OCI-LY1 (cell line): ENCODE data around the gene PALMD.

Experiments used
- H2AFZ ChIP-seq: fragments of 200-600 bp; sonication (generic), shearing (Covaris generic); 2 replicates; pipeline ENCODE4 v1.6.0; 2014; ENCODE audit warnings: antibody characterized with exemption, mild to moderate bottlenecking, low read length
- H3F3A ChIP-seq: fragments of 200-600 bp; sonication (generic), shearing (Covaris generic); 2 replicates; pipeline ENCODE4 v1.6.0; 2014; ENCODE audit warnings: mild to moderate bottlenecking, antibody characterized with exemption, low read length, moderate library complexity; ENCODE audit not compliant: insufficient read depth
- H3K27ac ChIP-seq: fragments of 200-600 bp; sonication (generic); 2 replicates; pipeline ENCODE4 v1.5.1; 2014; ENCODE audit warnings: low read length, mixed run types, mild to moderate bottlenecking, low read depth; ENCODE audit not compliant: poor library complexity, severe bottlenecking
- H3K27me3 ChIP-seq: fragments of 200-600 bp; sonication (generic); 2 replicates; pipeline ENCODE4 v1.6.0; 2014; ENCODE audit warnings: antibody characterized with exemption, mild to moderate bottlenecking, low read length, moderate library complexity; ENCODE audit not compliant: insufficient read depth
- H3K36me3 ChIP-seq: fragments of 200-600 bp; sonication (generic); 2 replicates; pipeline ENCODE4 v1.6.1; 2014; ENCODE audit warnings: mild to moderate bottlenecking, antibody characterized with exemption, low read length, moderate library complexity, mixed read lengths; ENCODE audit not compliant: insufficient read depth
- H3K4me1 ChIP-seq: fragments of 200-600 bp; sonication (generic); 2 replicates; pipeline ENCODE4 v1.5.1; 2014; ENCODE audit warnings: mild to moderate bottlenecking, low read length, moderate library complexity; ENCODE audit not compliant: insufficient read depth, severe bottlenecking
- H3K4me2 ChIP-seq: fragments of 200-600 bp; sonication (generic), shearing (Covaris generic); 2 replicates; pipeline ENCODE4 v1.6.1; 2014; ENCODE audit warnings: low read length
- H3K4me3 ChIP-seq: fragments of 200-600 bp; sonication (generic); 2 replicates; pipeline ENCODE4 v1.5.1; 2014; ENCODE audit warnings: low read length, low read depth, mild to moderate bottlenecking, mixed read lengths; ENCODE audit not compliant: poor library complexity, severe bottlenecking
- H3K79me2 ChIP-seq: fragments of 200-600 bp; shearing (Covaris generic); 2 replicates; pipeline ENCODE4 v1.6.1; 2016; ENCODE audit warnings: mixed run types, low read length, mixed read lengths; ENCODE audit not compliant: insufficient read depth
- H3K9ac ChIP-seq: fragments of 200-600 bp; sonication (generic), shearing (Covaris generic); 2 replicates; pipeline ENCODE4 v1.6.1; 2014; ENCODE audit warnings: mild to moderate bottlenecking, low read length, mixed read lengths
- H3K9me2 ChIP-seq: fragments of 200-600 bp; sonication (generic), shearing (Covaris generic); 2 replicates; pipeline ENCODE4 v1.6.1; 2014; ENCODE audit warnings: low read depth, mild to moderate bottlenecking, low read length, mixed read lengths
- H3K9me3 ChIP-seq: fragments of 200-600 bp; shearing (Covaris generic); 2 replicates; pipeline ENCODE4 v1.6.1; 2014; ENCODE audit warnings: low read length, mixed read lengths
- H4K20me1 ChIP-seq: fragments of 200-600 bp; sonication (generic), shearing (Covaris generic); 2 replicates; pipeline ENCODE4 v1.6.0; 2016; ENCODE audit warnings: mild to moderate bottlenecking, low read length; ENCODE audit not compliant: insufficient read depth
- CTCF ChIP-seq: fragments of 200-600 bp; sonication (generic), shearing (Covaris generic); IDR thresholded peaks from 2 replicates; pipeline ENCODE4 v1.5.1; 2017; ENCODE audit warnings: mild to moderate bottlenecking, antibody characterized with exemption, low read length, moderate library complexity, mixed read lengths
- EZH2 ChIP-seq: fragments of 200-600 bp; sonication (generic), shearing (Covaris generic); IDR thresholded peaks from 2 replicates; pipeline ENCODE4 v1.8.0; 2017; ENCODE audit warnings: borderline replicate concordance, mixed run types, mild to moderate bottlenecking, antibody characterized with exemption, low read length, moderate library complexity, mixed read lengths

PALMD gene

GRCh38 chr1:99725996-99726395 lies 80.1 kb downstream of the PALMD start:
- Histone ChIP-seq H3K79me2 (no peaks in the 10 kb centered on the region), H3K36me3 (peaks cover 7% of the 10 kb centered on the region; the same call in 1 of the 2 replicates), H3K27me3 (no peaks in the 10 kb centered on the region), H3K9me3 (no peaks in the 10 kb centered on the region), H3K9me2 (no peaks in the 10 kb centered on the region), H3K27ac (no peak overlapping the region), H3K9ac (no peak overlapping the region), H3F3A (no peaks in the 10 kb centered on the region), H3K4me3 (no peak overlapping the region), H3K4me1 (peaks cover 25% of the 10 kb centered on the region), H2AFZ (no peak overlapping the region), H3K4me2 (no peak overlapping the region), H4K20me1 (no peaks in the 10 kb centered on the region)
- no peak for TF ChIP-seq EZH2
- TF ChIP-seq CTCF, result no peak

- Histone ChIP-seq H3K9me2 (no peaks in the 10 kb centered on the region), H3K27ac (no peak overlapping the region), H2AFZ (no peak overlapping the region), H3K9me3 (no peaks in the 10 kb centered on the region), H3K4me2 (no peak overlapping the region), H3K79me2 (no peaks in the 10 kb centered on the region), H3K9ac (no peak overlapping the region), H3K36me3 (peaks cover 7% of the 10 kb centered on the region; the same call in 1 of the 2 replicates), H3K27me3 (no peaks in the 10 kb centered on the region), H3K4me1 (peaks cover 29% of the 10 kb centered on the region), H3F3A (peaks cover 2% of the 10 kb centered on the region; the same call in 1 of the 2 replicates), H4K20me1 (no peaks in the 10 kb centered on the region), H3K4me3 (no peak overlapping the region)
- TF ChIP-seq EZH2 (no peak), CTCF (no peak)
Measured at GRCh38 chr1:99726407-99726806, 80.5 kb downstream of the PALMD start.

- Histone ChIP-seq H3K79me2 (no peaks in the 10 kb centered on the region), H3K36me3 (peaks cover 7% of the 10 kb centered on the region; the same call in 1 of the 2 replicates), H3K27ac (no peak overlapping the region), H3K9me2 (no peaks in the 10 kb centered on the region), H3K27me3 (no peaks in the 10 kb centered on the region), H3K4me1 (peaks cover 29% of the 10 kb centered on the region), H3K4me2 (no peak overlapping the region), H3F3A (peaks cover 4% of the 10 kb centered on the region; the same call in 1 of the 2 replicates), H3K4me3 (no peak overlapping the region), H4K20me1 (no peaks in the 10 kb centered on the region), H2AFZ (no peak overlapping the region), H3K9ac (no peak overlapping the region), H3K9me3 (no peaks in the 10 kb centered on the region)
- no peak for TF ChIP-seq EZH2
- TF ChIP-seq CTCF, result no peak
Measured at GRCh38 chr1:99726818-99727217, 80.9 kb downstream of the PALMD start.
